GM18505 (cell line): ENCODE results near the gene FASTKD1.
"Not testable (repeated sequence)": the region's sequence is repeated elsewhere in the genome, so short reads cannot be mapped to it uniquely, and the experiment has no call there.

ENCODE experiments used
- ATAC-seq: cut with Tn5 transposase; IDR thresholded peaks from one replicate; pipeline ENCODE4 v1.9.1; 2021; ENCODE audit not compliant: unreplicated experiment
- POLR2A ChIP-seq: IDR thresholded peaks from 4 replicates; pipeline ENCODE4 v1.6.1; 2011; ENCODE audit warnings: borderline replicate concordance; ENCODE audit not compliant: insufficient read depth, insufficient read length; ENCODE audit errors: extremely low read depth

The FASTKD1 gene

DNA sequence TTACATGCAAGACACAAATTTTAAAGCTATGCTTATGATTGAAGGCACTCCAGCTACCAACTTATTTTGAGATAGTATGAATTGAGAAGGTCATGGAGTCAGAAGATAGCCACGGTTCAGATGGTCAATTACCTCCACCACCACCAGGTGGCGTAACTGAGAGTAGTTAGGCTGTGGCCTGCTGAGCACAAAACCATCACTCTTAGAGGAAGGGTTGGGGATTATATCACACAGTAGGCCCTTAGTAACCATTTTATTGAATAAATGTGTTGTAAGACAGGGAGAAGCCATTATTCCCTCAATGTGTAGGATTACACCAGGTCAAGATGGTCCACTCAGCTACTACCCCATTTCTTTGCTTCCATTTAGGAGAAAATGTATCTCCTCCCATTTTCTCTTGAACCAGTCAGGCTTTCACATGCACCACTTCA, 45.4 kb downstream of the FASTKD1 start:
- TF ChIP-seq POLR2A, result no peak
- ATAC-seq, result no peak

DNA sequence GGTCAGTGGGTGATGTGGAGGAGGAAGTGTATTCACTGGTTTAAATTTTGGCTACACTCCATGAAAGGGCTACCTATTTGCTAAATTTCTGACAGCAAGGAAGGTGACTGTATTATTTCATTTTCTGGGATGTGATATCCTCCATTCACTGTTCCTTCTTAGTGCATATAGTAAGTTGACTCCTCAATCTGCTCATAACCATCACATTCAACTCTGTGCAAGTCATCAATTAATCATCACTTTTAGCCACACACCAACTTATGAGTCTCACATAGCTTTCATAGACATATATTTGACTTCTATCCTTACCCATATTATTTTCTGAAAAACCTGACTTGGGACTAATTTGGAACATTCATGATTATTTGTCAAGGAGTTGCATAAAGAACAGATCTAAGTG, 47.2 kb downstream of the FASTKD1 start:
- no peak for TF ChIP-seq POLR2A
- no peak for ATAC-seq

GRCh38 chr2:169525434-169525833, 48.2 kb downstream of the FASTKD1 start:
- ATAC-seq, result no peak
- TF ChIP-seq POLR2A, result no peak

DNA sequence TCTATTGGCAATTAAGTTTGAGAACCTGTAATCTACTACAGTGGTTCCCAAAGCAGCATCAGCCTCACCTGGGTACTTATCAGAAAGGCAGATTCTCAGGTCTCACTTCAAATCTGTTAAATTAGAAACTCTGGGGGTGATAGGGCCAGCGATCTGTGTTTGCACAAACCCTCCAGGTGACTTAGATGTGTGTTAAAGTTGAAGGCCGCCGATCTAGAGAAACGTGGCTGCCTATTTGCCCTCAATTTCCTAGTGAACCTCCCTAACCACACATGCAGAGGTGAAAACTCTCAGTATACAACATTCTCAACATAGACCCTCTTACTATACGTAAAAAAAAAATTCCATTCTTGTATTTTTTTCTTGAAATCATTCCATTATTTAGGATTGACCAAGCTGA, 50.0 kb downstream of the FASTKD1 start:
- no peak for TF ChIP-seq POLR2A
- ATAC-seq, result no peak

DNA sequence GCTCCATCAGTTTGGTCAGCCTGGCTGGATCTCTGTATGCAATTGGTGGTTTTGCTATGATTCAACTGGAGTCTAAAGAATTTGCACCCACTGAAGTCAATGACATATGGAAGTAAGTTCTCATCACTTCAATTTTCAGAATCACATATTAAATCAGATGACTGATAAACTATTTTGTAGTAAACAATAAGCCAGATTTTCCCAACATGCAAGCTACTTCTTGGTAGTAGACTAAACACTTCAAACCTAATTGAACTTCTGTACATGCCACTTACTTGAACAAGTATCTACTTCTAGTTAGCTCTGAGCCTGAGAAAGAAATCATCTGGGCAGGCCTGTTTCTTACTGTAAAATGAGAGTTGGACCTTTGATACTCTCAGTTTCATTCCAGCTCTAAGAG, 52.8 kb downstream of the FASTKD1 start:
- ATAC-seq, result no peak
- TF ChIP-seq POLR2A, result no peak

DNA sequence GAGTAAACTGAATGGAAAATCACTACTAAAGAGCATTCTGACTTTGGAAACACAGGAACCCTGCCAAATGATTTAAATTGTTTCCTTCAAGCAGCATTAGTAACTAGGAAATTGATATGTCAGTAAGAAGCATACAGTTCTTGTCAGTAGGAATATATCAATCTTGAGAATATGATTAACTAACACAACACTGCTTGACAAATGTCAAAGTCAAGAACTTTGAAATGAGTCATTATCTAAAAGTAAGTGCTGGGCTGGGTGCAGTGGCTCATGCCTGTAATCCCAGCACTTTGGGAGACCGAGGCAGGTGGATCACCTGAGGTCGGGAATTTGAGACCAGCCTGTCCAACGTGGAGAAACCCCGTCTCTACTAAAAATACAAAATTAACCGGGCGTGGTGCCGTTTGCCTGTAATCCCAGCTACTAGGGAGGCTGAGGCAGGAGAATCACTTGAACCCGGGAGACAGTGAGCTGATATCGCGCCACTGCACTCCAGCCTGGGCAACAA, 57.1 kb downstream of the FASTKD1 start:
- not testable (repeated sequence) for ATAC-seq

GRCh38 chr2:169514758-169515157, 58.9 kb downstream of the FASTKD1 start:
- ATAC-seq, result not testable (repeated sequence)

DNA sequence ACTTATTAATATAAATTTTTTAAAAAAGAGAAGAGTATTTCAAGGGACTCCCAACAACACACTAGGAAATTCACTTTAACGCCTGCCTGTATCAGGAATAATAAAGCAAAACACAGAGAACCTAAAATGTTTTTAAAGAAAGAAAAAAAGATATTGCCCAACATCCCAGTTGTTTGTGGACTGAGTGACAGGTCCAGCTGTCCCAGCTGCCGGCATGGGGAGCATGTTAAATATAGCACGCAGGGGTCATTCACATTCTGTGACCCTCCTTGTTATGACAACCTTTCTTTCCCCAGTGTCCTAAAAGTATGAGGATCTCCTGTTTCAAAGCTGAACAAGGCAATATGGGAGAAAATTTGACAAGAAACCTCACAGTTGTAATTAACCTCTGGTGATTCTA, 59.7 kb downstream of the FASTKD1 start:
- no peak for TF ChIP-seq POLR2A
- no peak for ATAC-seq

GRCh38 chr2:169513094-169513493, 60.6 kb downstream of the FASTKD1 start:
- no peak for TF ChIP-seq POLR2A
- ATAC-seq, result no peak

DNA sequence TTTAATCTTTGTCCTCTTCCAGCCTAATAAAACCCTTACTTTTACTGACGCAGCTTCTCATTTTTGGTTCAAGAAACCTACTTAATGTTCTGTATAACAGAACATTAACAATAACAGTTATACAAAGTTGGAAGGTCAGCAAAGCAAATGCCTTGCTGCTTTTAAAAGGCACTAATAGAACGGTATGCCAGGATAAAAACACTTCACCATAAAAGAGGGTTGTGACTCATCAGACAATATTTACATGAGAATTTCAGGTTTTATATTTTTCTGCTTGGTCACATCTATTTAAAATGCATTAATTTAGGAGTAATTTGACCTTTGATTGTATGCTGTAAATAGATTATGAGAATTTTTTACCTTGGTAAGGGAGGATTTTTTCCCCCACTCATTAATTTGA, 61.1 kb downstream of the FASTKD1 start:
- no peak for TF ChIP-seq POLR2A

DNA sequence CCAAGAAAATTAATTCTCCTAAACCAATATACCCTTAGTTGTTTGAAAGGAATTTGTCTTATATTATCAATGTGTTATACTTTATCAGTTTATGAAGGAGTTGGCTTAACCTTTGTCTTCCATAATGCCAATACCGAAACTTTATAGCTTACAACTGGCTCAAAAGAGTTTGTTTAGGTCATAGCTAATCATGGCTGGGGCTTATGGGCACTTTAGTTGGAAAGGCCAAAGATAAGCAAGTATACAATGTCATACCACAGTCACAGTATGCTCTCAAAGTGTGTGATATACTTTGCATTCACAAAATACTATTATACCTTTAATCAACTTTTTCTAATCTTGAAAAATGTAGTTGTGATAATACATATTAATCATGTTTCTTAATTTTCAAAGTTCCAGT, 61.8 kb downstream of the FASTKD1 start:
- no peak for TF ChIP-seq POLR2A
- ATAC-seq, result no peak

More for the DNA sequence above, 61.1 kb downstream of the FASTKD1 start:
- no peak for ATAC-seq

DNA sequence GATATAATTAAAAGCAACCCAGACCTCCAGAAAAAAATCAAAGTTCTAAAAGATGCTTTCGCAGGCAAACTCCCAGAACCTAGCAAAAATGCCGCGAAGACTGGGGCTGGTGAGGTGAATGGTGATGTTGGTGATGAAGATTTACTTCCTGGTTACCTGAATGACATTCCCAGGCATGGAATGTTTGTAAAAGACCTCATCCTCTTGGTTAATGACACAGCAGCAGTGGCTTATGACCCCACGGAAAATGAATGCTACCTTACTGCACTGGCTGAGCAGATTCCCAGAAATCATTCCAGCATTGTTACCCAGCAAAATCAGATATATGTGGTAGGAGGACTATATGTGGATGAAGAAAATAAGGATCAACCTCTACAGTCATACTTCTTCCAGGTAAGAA, 63.2 kb downstream of the FASTKD1 start:
- ATAC-seq, result no peak
- TF ChIP-seq POLR2A, result no peak

DNA sequence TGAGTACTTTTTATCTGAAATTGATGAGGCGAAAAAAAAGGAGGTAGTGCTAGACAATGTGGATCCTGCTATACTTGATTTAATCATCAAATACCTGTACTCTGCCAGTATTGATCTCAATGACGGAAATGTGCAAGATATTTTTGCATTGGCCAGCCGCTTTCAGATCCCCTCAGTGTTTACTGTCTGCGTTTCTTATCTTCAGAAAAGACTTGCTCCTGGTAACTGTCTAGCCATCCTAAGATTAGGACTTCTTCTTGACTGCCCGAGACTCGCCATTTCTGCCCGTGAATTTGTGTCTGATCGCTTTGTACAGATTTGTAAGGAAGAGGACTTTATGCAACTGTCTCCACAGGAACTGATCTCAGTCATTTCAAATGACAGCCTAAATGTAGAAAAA, 63.7 kb downstream of the FASTKD1 start:
- ATAC-seq, result no peak
- TF ChIP-seq POLR2A, result no peak

DNA sequence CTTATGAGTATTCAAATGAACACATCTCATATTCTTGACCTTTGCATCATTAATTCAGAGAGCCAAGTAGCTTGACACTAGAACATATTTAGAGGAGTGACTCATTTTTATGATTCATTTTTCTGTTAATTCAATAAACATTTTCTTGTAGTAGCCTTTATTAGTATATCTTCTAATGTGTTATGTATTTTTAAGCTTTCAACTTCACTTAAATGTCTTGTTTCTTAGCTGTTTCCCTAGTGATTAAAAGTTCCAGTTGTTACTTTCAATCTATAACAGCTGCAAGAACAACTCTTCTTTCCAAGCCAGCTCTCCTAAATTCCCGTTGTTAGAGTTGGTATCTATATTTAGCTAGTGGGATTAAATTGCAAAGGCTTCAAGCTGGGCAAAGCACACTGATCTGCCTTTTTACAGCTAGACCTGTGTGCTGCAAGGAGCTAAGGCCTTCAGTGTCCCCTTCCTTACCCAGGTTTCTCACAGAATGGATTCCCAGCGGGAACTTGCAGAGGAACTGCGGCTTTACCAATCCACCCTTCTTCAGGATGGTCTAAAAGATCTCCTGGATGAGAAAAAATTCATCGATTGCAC, 64.3 kb downstream of the FASTKD1 start, which contains the start of gene KLHL41:
KLHL41 (plus strand) TSS at position 405 of the 588 bp plus-strand sequence; CDS start at position 482, 77 bp downstream.
- no peak for TF ChIP-seq POLR2A
- no peak for ATAC-seq

- ATAC-seq, result no peak
- TF ChIP-seq POLR2A, result no peak
Observed at GRCh38 chr2:169507698-169508097, 66.0 kb downstream of the FASTKD1 start.
